Endodermal cell (in vitro differentiated cells): ENCODE data around the gene SERPINE2. TPM values are rescaled to one million over a fixed set of nuclear protein-coding genes. Genes with fewer than 3 reads are reported as not detected.

Experiments
- DNase-seq: peaks from one replicate; pipeline ENCODE4 v3.0.0-alpha.2; 2017
- H3K27ac ChIP-seq: 2 replicates; pipeline ENCODE4 v1.5.1; 2013; ENCODE audit warnings: mild to moderate bottlenecking, low read depth, low read length, moderate library complexity
- H3K27me3 ChIP-seq: 2 replicates; pipeline ENCODE4 v1.6.1; 2013; ENCODE audit warnings: mild to moderate bottlenecking, low read length, moderate library complexity; ENCODE audit not compliant: insufficient read depth, control insufficient read depth, poor library complexity, severe bottlenecking
- H3K36me3 ChIP-seq: 2 replicates; pipeline ENCODE4 v1.7.0; 2013; ENCODE audit warnings: mild to moderate bottlenecking, low read length, moderate library complexity; ENCODE audit not compliant: control insufficient read depth, insufficient read depth
- H3K4me1 ChIP-seq: one replicate; pipeline ENCODE4 v1.7.0; 2013; ENCODE audit warnings: low read length; ENCODE audit not compliant: control insufficient read depth, insufficient read depth
- H3K4me3 ChIP-seq: 2 replicates; pipeline ENCODE4 v1.5.1; 2013; ENCODE audit warnings: mild to moderate bottlenecking, low read length, moderate library complexity
- H3K9ac ChIP-seq: 2 replicates; pipeline ENCODE4 v1.6.1; 2013; ENCODE audit warnings: mild to moderate bottlenecking, low read length, moderate library complexity; ENCODE audit not compliant: poor library complexity, severe bottlenecking; ENCODE audit errors: extremely low read depth
- H3K9me3 ChIP-seq: 2 replicates; pipeline ENCODE4 v1.6.1; 2013; ENCODE audit warnings: mild to moderate bottlenecking, low read length, moderate library complexity; ENCODE audit not compliant: control insufficient read depth
- H3K27ac Mint-ChIP-seq: 2 replicates; pipeline ENCODE4 v1.8.0; 2020; ENCODE audit warnings: mixed read lengths
- H3K27me3 Mint-ChIP-seq: 2 replicates; pipeline ENCODE4 v1.8.0; 2021; ENCODE audit warnings: mild to moderate bottlenecking, mixed read lengths; ENCODE audit not compliant: insufficient read depth
- H3K36me3 Mint-ChIP-seq: 2 replicates; pipeline ENCODE4 v1.8.0; 2020; ENCODE audit warnings: low read depth, mixed read lengths
- H3K4me1 Mint-ChIP-seq: 2 replicates; pipeline ENCODE4 v1.8.0; 2020; ENCODE audit warnings: mixed read lengths
- H3K4me3 Mint-ChIP-seq: 2 replicates; pipeline ENCODE4 v1.8.0; 2020; ENCODE audit warnings: mild to moderate bottlenecking, moderate library complexity, mixed read lengths
- H3K9me3 Mint-ChIP-seq: 2 replicates; pipeline ENCODE4 v1.8.0; 2020; ENCODE audit warnings: mild to moderate bottlenecking, mixed read lengths
- CTCF ChIP-seq: fragments of 200-600 bp; sonication (generic); conservative IDR thresholded peaks from 2 replicates; pipeline ENCODE4 v1.5.0; 2021; ENCODE audit warnings: antibody characterized with exemption, mild to moderate bottlenecking
- WGBS, 2 experiments: methylation state at CpG; one replicate each; pipeline versions ENCODE4 v1.1.5 to v1.1.7; 2013; ENCODE audit warnings: missing lambda C conversion rate in 2 of 2, mixed read lengths in 1 of 2; ENCODE audit not compliant: insufficient coverage in 1 of 2, insufficient read length in 1 of 2; 5-methylcytosine and 5-hydroxymethylcytosine counted together
- total RNA-seq, 2 donors: library from RNA; stranded (reverse); fragmentation: NEBNext Ultra II Directional in 1 of 2; extraction: Animal tissue kit (Norgen Biotek cat#: 25700) in 1 of 2; gene quantifications; 2 replicates in 1 of 2; 3 replicates in 1 of 2; pipeline ENCODE4 v1.2.1, GENCODE V29; 2021

SERPINE2 gene
- total RNA-seq, 2 donors from 2014 or later = 257 to 386 TPM

- peaks cover 84% of the 10 kb centered on the region for H3K36me3 ChIP-seq
- peaks cover 39% of the 10 kb centered on the region for H3K36me3 Mint-ChIP-seq
- no peak overlapping the region for H3K9ac ChIP-seq
- no peaks in the 10 kb centered on the region for H3K27me3 ChIP-seq
- H3K9me3 ChIP-seq = no peaks in the 10 kb centered on the region
- H3K4me1 ChIP-seq = peaks cover 16% of the 10 kb centered on the region
- H3K27me3 Mint-ChIP-seq = no peaks in the 10 kb centered on the region
- H3K27ac ChIP-seq = no peak overlapping the region
- peaks cover 48% of the 10 kb centered on the region for H3K4me1 Mint-ChIP-seq
- H3K9me3 Mint-ChIP-seq = no peaks in the 10 kb centered on the region
- H3K27ac Mint-ChIP-seq = no peak overlapping the region
- no peak for DNase-seq
- 53 to 65% methylated on average over 3 to 4 of the region's 4 CpGs for WGBS, 2 experiments
- no peak overlapping the region for H3K4me3 Mint-ChIP-seq
- peak overlapping the region; percentile 51 for H3K4me3 ChIP-seq
- no peak for TF ChIP-seq CTCF
These were observed 6.8 kb downstream of the SERPINE2 start for GRCh38 chr2:224032283-224032682.

- Histone ChIP-seq H3K27ac (no peak overlapping the region), H3K9ac (no peak overlapping the region), H3K4me3 (peak overlapping the region; percentile 51), H3K36me3 (peaks cover 89% of the 10 kb centered on the region), H3K27me3 (no peaks in the 10 kb centered on the region), H3K4me1 (peaks cover 24% of the 10 kb centered on the region), H3K9me3 (no peaks in the 10 kb centered on the region)
- peaks cover 49% of the 10 kb centered on the region for H3K4me1 Mint-ChIP-seq
- no peaks in the 10 kb centered on the region for H3K9me3 Mint-ChIP-seq
- H3K4me3 Mint-ChIP-seq = no peak overlapping the region
- 78 to 93% methylated on average over 6 to 12 of the region's 13 CpGs for WGBS, 2 experiments
- H3K36me3 Mint-ChIP-seq = peaks cover 39% of the 10 kb centered on the region
- H3K27me3 Mint-ChIP-seq = no peaks in the 10 kb centered on the region
- TF ChIP-seq CTCF = no peak
- H3K27ac Mint-ChIP-seq = no peak overlapping the region
- peak; percentile 66 for DNase-seq
These were observed 7.6 kb downstream of the SERPINE2 start for GRCh38 chr2:224031358-224031970.

GRCh38 chr2:224030786-224031185 lies 8.3 kb downstream of the SERPINE2 start:
- no peak overlapping the region for H3K27ac Mint-ChIP-seq
- Histone ChIP-seq H3K9me3 (no peaks in the 10 kb centered on the region), H3K27me3 (no peaks in the 10 kb centered on the region), H3K4me1 (peaks cover 29% of the 10 kb centered on the region), H3K4me3 (no peak overlapping the region), H3K27ac (no peak overlapping the region), H3K36me3 (peaks cover 92% of the 10 kb centered on the region), H3K9ac (no peak overlapping the region)
- no peak overlapping the region for H3K4me3 Mint-ChIP-seq
- H3K36me3 Mint-ChIP-seq = peaks cover 36% of the 10 kb centered on the region
- DNase-seq = no peak
- H3K9me3 Mint-ChIP-seq = no peaks in the 10 kb centered on the region
- WGBS, 2 experiments = 99 to 100% methylated on average over 6 to 7 of the region's 7 CpGs
- peaks cover 56% of the 10 kb centered on the region for H3K4me1 Mint-ChIP-seq
- no peaks in the 10 kb centered on the region for H3K27me3 Mint-ChIP-seq
- TF ChIP-seq CTCF = no peak
